ENCODE data around the gene CHI3L1. TPM values are rescaled to one million over a fixed set of nuclear protein-coding genes. Genes with fewer than 3 reads are reported as not detected.

Gene CHI3L1
- total and polyA plus RNA-seq, 4 donors: 5.0 to 34.7 (median 15.9) TPM

- no peak for TF ChIP-seq REST (IDR thresholded peaks at IDR 0.05)
- TF ChIP-seq FOXA2 (IDR thresholded peaks at IDR 0.05): no peak
- no peak for TF ChIP-seq SP1 (IDR thresholded peaks at IDR 0.05)
- TF ChIP-seq ATF3 (IDR thresholded peaks at IDR 0.05): no peak
- no peak for TF ChIP-seq YY1 (IDR thresholded peaks at IDR 0.05)
- TF ChIP-seq RXRA (IDR thresholded peaks at IDR 0.05): no peak
- no peak for TF ChIP-seq NR2F2 (IDR thresholded peaks at IDR 0.05)
- no peak for TF ChIP-seq CTCF (IDR thresholded peaks at IDR 0.05; ENCODE audit: low read depth, low read length, missing input control)
- TF ChIP-seq HNF4A (conservative IDR thresholded peaks at IDR 0.05): no peak
- no peak for TF ChIP-seq HNF4G (IDR thresholded peaks at IDR 0.05)
- no peak for TF ChIP-seq GABPA (IDR thresholded peaks at IDR 0.05 in 1 of 2, conservative IDR thresholded peaks at IDR 0.05 in 1 of 2)
- TF ChIP-seq RAD21 (IDR thresholded peaks at IDR 0.05): no peak
- no peak for TF ChIP-seq FOXA1 (IDR thresholded peaks at IDR 0.05)
- no peak for TF ChIP-seq TAF1 (conservative IDR thresholded peaks at IDR 0.05)
- TF ChIP-seq ZBTB33 (IDR thresholded peaks at IDR 0.05): no peak
Measured at GRCh38 chr1:203185061-203185461, 1.4 kb downstream of the CHI3L1 start.

GRCh38 chr1:203184467-203184866 is 2.0 kb downstream of the CHI3L1 start:
- Histone ChIP-seq H3K4me1 (ENCODE audit: control insufficient read depth in 4 of 4, insufficient read depth in 4 of 4, low read length in 3 of 4) (peaks cover 0 to 8% (median 2%) of the 10 kb centered on the region in 4 donors), H3K27ac (ENCODE audit: low read depth in 1 of 2, low read length in 2 of 2) (no peak overlapping the region), H3K9me3 (ENCODE audit: control insufficient read depth in 4 of 4, low read length in 3 of 4) (no peaks in the 10 kb centered on the region), H3K9ac (ENCODE audit: low read depth in 1 of 2, low read length in 2 of 2) (no peak overlapping the region), H3K4me3 (ENCODE audit: low read depth in 1 of 3, low read length in 3 of 3) (no peak overlapping the region), H3K36me3 (ENCODE audit: control insufficient read depth in 4 of 4, insufficient read depth in 3 of 4, low read depth in 1 of 4, low read length in 3 of 4) (no peaks in the 10 kb centered on the region), H3K27me3 (ENCODE audit: control insufficient read depth in 4 of 4, insufficient read depth in 4 of 4, low read length in 3 of 4) (no peaks in the 10 kb centered on the region)
- 91% methylated on average over 4 of the region's 4 CpGs for WGBS
- TF ChIP-seq FOXA1 (IDR thresholded peaks at IDR 0.05): no peak
- no peak for TF ChIP-seq REST (IDR thresholded peaks at IDR 0.05)
- no peak for TF ChIP-seq ATF3 (IDR thresholded peaks at IDR 0.05)
- no peak for TF ChIP-seq HNF4G (IDR thresholded peaks at IDR 0.05)
- TF ChIP-seq NR2F2 (IDR thresholded peaks at IDR 0.05): no peak
- no peak for DNase-seq (ENCODE audit: low spot score)

More at GRCh38 chr1:203185061-203185461, 1.4 kb downstream of the CHI3L1 start:
- Histone ChIP-seq H3K27me3 (ENCODE audit: control insufficient read depth in 4 of 4, insufficient read depth in 4 of 4, low read length in 3 of 4) (no peaks in the 10 kb centered on the region), H3K4me3 (ENCODE audit: low read depth in 1 of 3, low read length in 3 of 3) (no peak overlapping the region), H3K9ac (ENCODE audit: low read depth in 1 of 2, low read length in 2 of 2) (no peak overlapping the region), H3K4me1 (ENCODE audit: control insufficient read depth in 4 of 4, insufficient read depth in 4 of 4, low read length in 3 of 4) (peaks cover 0 to 8% (median 2%) of the 10 kb centered on the region in 4 donors), H3K9me3 (ENCODE audit: control insufficient read depth in 4 of 4, low read length in 3 of 4) (no peaks in the 10 kb centered on the region), H3K36me3 (ENCODE audit: control insufficient read depth in 4 of 4, insufficient read depth in 3 of 4, low read depth in 1 of 4, low read length in 3 of 4) (no peaks in the 10 kb centered on the region), H3K27ac (ENCODE audit: low read depth in 1 of 2, low read length in 2 of 2) (no peak overlapping the region)
- DNase-seq (ENCODE audit: low spot score): no peak
- 93% methylated on average over 10 of the region's 10 CpGs for WGBS
